ENCODE results near the gene PSEN1. TPM values are rescaled to one million over a fixed set of nuclear protein-coding genes. Genes with fewer than 3 reads are reported as not detected.
"Not testable (repeated sequence)": the region's sequence is repeated elsewhere in the genome, so short reads cannot be mapped to it uniquely, and the experiment has no call there.

PSEN1 gene
- total RNA-seq, 2 donors from 2014 or later: 39.5 to 64.0 TPM

DNA sequence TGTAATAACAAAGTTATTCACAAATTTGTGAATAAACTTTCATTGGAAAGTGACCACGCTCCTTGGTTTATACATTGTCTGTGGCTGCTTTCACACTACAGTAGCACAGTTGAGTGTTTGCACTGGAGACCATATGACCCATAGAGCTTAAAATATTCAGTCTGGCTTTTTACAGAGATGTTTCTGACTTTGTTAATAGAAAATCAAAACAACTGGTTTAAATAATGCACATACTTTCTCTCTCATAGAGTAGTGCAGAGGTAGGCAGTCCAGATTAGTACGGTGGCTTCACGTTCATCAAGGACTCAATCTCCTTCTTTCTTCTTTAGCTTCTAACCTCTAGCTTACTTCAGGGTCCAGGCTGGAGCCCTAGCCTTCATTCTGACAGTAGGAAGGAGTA, 36.2 kb downstream of the PSEN1 start:
- peaks cover 29% of the 10 kb centered on the region for H3K36me3 Mint-ChIP-seq
- no peaks in the 10 kb centered on the region for H3K9me3 Mint-ChIP-seq
- no peak for ATAC-seq
- no peak for DNase-seq (ENCODE audit: low spot score)
- H3K27me3 Mint-ChIP-seq: no peaks in the 10 kb centered on the region
- H3K4me1 Mint-ChIP-seq (ENCODE audit: low read depth in 2 of 2): peaks cover 3 to 9% of the 10 kb centered on the region in 2 donors
- no peak overlapping the region for H3K4me3 Mint-ChIP-seq
- H3K27ac Mint-ChIP-seq: no peak overlapping the region

DNA sequence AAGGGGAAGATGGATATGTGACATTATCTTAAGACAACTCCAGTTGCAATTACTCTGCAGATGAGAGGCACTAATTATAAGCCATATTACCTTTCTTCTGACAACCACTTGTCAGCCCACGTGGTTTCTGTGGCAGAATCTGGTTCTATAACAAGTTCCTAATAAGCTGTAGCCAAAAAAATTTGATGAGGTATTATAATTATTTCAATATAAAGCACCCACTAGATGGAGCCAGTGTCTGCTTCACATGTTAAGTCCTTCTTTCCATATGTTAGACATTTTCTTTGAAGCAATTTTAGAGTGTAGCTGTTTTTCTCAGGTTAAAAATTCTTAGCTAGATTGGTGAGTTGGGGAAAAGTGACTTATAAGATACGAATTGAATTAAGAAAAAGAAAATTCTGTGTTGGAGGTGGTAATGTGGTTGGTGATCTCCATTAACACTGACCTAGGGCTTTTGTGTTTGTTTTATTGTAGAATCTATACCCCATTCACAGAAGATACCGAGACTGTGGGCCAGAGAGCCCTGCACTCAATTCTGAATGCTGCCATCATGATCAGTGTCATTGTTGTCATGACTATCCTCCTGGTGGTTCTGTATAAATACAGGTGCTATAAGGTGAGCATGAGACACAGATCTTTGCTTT, 36.9 kb downstream of the PSEN1 start:
- DNase-seq (ENCODE audit: low spot score) (no peak), ATAC-seq (no peak)
- no peak overlapping the region for H3K27ac Mint-ChIP-seq
- no peaks in the 10 kb centered on the region for H3K9me3 Mint-ChIP-seq
- H3K27me3 Mint-ChIP-seq: no peaks in the 10 kb centered on the region
- H3K36me3 Mint-ChIP-seq: peaks cover 31% of the 10 kb centered on the region
- H3K4me3 Mint-ChIP-seq: no peak overlapping the region
- H3K4me1 Mint-ChIP-seq (ENCODE audit: low read depth in 2 of 2): peaks cover 3 to 9% of the 10 kb centered on the region in 2 donors

DNA sequence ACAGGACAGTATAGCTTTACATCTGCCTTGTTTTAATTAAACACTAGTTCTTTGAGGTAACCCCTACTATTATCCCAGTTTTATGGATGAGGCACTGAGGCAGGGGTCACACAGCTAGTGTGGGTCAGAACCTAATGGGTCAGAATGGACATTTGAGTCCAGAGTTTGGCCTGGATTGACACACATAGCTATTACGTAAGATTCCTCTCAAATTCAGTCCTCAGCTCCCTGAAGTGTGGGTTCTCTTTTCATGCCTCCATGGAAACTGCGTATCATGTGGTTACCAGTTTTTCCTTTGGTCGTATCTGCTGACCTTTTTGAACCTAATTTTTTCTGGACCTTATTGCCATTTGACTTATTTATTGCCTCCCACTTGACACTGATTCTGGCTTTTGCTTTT, 40.4 kb downstream of the PSEN1 start:
- Mint-ChIP-seq H3K27me3 (no peaks in the 10 kb centered on the region), H3K36me3 (peaks cover 21% of the 10 kb centered on the region)

DNA sequence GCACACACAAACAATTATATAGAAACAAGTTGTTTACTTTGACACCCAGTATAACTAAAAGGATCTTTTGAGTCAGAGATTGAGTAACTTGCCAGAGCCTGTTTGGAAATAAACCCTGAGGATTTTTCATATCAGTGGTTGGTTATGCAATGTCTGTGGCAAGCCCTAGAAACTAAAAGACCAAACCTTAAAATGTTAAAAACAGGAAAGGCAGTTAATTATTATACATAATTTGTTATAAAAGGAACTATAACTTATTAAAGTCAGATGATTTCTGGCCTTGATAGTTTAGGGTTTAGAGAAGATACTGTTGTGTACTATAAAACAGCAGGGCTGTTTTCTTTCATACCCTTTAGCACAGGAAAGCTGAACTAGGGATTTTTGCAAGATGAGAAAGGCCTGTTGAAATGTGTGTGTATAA, 44.1 kb downstream of the PSEN1 start:
- ATAC-seq: peak; percentile 65 to 78
- Mint-ChIP-seq H3K27ac (peak overlapping the region; percentile 74 to 90), H3K9me3 (no peaks in the 10 kb centered on the region), H3K36me3 (peaks cover 12% of the 10 kb centered on the region), H3K4me1 (ENCODE audit: low read depth in 2 of 2) (peaks cover 6 to 16% of the 10 kb centered on the region in 2 donors), H3K27me3 (no peaks in the 10 kb centered on the region), H3K4me3 (peak overlapping the region; percentile 36)
- DNase-seq (ENCODE audit: low spot score): no peak

More for the DNA sequence above, 40.4 kb downstream of the PSEN1 start:
- no peak overlapping the region for H3K4me3 Mint-ChIP-seq
- peak overlapping the region in 1 of 2 donors; percentile 43 for H3K27ac Mint-ChIP-seq
- DNase-seq (ENCODE audit: low spot score) (no peak), ATAC-seq (no peak)
- H3K9me3 Mint-ChIP-seq: no peaks in the 10 kb centered on the region
- H3K4me1 Mint-ChIP-seq (ENCODE audit: low read depth in 2 of 2): peaks cover 6 to 24% of the 10 kb centered on the region in 2 donors

DNA sequence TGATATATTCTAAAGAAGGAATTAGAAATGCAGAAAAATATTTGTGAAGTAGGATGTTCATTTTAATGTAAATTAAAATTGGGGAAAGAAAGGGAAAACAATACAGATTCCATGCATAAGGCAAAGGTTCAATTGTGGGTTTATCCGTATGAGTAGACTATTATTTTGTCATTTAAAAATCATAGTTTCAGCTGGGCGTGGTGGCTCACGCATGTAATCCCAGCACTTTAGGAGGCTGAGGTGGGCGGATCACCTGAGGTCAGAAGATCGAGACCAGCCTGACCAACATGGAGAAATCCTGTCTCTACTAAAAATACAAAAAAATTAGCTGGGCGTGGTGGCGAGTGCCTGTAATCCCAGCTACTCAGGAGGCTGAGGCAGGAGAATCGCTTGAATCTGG, 44.7 kb downstream of the PSEN1 start:
- not testable (repeated sequence) for H3K27me3 Mint-ChIP-seq; ATAC-seq; DNase-seq (ENCODE audit: low spot score); H3K4me3 Mint-ChIP-seq; H3K9me3 Mint-ChIP-seq
- Mint-ChIP-seq H3K36me3 (peaks cover 12% of the 10 kb centered on the region), H3K4me1 (ENCODE audit: low read depth in 2 of 2) (peaks cover 6 to 16% of the 10 kb centered on the region in 2 donors), H3K27ac (peak overlapping the region; percentile 74 to 90)

DNA sequence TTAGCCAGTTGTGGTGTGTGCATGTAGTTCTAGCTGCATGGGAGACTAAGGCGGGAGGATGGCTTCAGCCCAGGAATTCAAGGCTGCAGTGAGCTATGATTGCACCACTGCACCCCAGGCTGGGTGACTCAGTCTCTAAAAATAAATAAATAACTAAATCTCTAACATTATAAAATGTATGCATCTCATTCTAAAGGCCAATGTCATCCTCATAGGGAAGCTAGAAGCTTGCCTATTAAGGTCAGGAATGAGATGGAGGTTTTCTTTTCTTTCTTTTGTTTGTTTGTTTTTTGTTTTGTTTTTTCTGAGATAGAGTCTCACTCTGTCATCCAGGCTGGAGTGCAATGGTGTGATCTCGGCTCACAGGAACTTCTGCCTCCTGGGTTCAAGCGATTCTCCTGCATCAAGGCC, 52.2 kb downstream of the PSEN1 start:
- Mint-ChIP-seq H3K4me1 (ENCODE audit: low read depth in 2 of 2) (no peaks in the 10 kb centered on the region), H3K9me3 (no peaks in the 10 kb centered on the region), H3K27me3 (no peaks in the 10 kb centered on the region), H3K36me3 (no peaks in the 10 kb centered on the region), H3K27ac (no peak overlapping the region), H3K4me3 (no peak overlapping the region)
- no peak for ATAC-seq
- no peak for DNase-seq (ENCODE audit: low spot score)

DNA sequence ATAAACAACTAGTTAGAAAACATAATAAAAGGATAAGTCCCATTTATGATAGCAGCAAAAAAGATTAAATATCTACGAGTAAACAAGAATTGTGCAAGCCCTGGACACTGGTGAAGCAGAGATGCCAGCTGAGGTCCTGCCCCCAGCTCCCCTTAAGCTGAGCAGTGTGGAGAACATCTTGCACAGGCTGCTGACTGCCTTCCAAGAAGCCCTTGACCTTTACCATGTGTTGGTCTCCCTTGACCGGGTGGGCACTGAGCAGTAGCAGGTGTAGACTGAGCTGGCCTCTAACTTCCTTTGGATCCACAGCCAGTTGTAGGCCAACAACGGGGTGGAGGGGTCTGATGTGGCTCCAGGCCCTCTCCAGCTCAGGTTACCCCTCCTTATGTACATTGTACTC, 53.3 kb downstream of the PSEN1 start:
- no peaks in the 10 kb centered on the region for H3K9me3 Mint-ChIP-seq
- DNase-seq (ENCODE audit: low spot score): no peak

DNA sequence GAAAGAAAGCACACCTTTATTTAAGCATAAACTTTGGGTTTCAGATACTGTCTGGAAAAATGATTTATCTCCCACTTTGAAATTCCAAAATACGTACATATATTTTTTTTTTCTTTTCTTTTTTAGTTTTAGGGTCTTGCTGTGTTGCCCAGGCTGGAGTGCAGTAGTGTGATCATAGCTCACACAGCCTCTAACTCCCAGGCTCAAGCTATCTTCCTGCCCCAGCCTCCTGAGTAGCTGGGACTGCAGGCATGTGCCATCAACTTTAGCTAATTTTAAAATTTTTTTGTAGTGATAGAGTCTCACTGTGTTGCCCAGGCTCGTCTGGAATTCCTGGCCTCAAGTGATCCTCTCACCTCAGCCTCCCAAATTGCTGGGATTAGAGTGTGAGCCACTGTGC, 55.1 kb downstream of the PSEN1 start:
- DNase-seq (ENCODE audit: low spot score): no peak
- ATAC-seq: no peak
- Mint-ChIP-seq H3K4me1 (ENCODE audit: low read depth in 2 of 2) (no peaks in the 10 kb centered on the region), H3K4me3 (no peak overlapping the region), H3K27me3 (no peaks in the 10 kb centered on the region), H3K36me3 (no peaks in the 10 kb centered on the region), H3K27ac (no peak overlapping the region), H3K9me3 (no peaks in the 10 kb centered on the region)

More for the DNA sequence above, 53.3 kb downstream of the PSEN1 start:
- H3K36me3 Mint-ChIP-seq: no peaks in the 10 kb centered on the region
- no peak overlapping the region for H3K4me3 Mint-ChIP-seq
- H3K27ac Mint-ChIP-seq: no peak overlapping the region
- no peaks in the 10 kb centered on the region for H3K27me3 Mint-ChIP-seq
- ATAC-seq: peak in 1 of 2 donors; percentile 40
- H3K4me1 Mint-ChIP-seq (ENCODE audit: low read depth in 2 of 2): no peaks in the 10 kb centered on the region

DNA sequence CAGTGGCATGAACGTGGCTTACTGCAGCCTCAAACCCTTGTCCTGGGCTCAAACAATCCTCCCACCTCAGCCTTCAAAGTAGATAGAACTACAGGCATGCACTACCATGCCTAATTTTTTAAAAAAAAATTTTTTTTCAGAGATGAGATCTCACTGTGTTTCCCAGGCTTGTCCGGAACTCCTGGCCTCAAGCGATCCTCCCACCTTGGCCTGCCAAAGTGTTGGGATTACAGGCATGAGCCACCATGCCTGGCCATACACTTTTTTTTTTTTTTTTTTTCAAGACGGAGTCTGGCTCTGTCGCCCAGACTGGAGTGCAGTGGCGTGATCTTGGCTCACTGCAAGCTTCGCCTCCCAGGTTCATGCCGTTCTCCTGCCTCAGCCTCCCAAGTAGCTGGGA, 58.0 kb downstream of the PSEN1 start:
- not testable (repeated sequence) for H3K27ac Mint-ChIP-seq; H3K4me1 Mint-ChIP-seq (ENCODE audit: low read depth in 2 of 2); ATAC-seq; H3K27me3 Mint-ChIP-seq; H3K9me3 Mint-ChIP-seq; DNase-seq (ENCODE audit: low spot score); H3K4me3 Mint-ChIP-seq
- peaks cover 11% of the 10 kb centered on the region for H3K36me3 Mint-ChIP-seq

DNA sequence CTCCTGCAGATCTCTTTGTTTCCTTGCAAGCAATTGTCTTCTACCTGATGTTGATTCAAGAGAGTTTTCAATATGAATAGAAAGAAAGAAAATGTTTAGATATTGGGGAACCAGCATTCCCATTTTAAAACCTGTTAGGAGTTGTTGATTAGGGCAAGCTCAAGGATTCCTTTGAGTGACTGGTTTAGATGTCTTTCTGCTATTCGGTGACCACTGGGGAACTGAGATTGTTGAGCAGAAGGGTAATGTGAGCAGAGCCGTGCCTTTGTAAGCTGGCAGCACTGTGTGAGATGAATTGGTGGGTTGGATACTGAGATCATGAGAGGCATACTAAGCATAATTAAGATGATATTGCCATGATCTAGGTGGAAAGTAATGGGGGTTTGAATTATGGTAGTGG, 61.9 kb downstream of the PSEN1 start:
- Mint-ChIP-seq H3K27me3 (no peaks in the 10 kb centered on the region), H3K4me1 (ENCODE audit: low read depth in 2 of 2) (peaks cover 0 to 10% of the 10 kb centered on the region in 2 donors), H3K4me3 (no peak overlapping the region), H3K9me3 (no peaks in the 10 kb centered on the region), H3K36me3 (peaks cover 17% of the 10 kb centered on the region), H3K27ac (no peak overlapping the region)
- ATAC-seq: no peak
- DNase-seq (ENCODE audit: low spot score): no peak

DNA sequence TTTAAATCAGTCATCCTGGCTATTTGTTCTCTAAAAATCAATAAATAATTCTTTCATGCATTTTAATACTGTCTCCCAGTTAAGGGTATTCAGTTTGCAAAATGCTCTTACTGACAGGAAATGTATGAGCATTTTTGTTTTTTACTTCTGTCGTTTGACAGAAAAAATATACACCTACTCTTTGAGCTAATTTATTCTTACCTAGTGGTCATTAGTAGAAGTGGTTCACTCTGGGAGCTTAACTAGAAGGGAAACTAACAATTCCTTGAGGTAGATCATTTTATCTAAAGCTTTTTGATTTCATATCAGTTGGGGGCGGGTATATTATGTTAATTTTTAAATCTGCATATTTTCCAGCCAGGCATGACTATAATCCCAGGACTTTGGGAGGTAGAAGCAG, 67.2 kb downstream of the PSEN1 start:
- DNase-seq (ENCODE audit: low spot score): no peak
- Mint-ChIP-seq H3K4me3 (no peak overlapping the region), H3K4me1 (ENCODE audit: low read depth in 2 of 2) (peaks cover 0 to 7% of the 10 kb centered on the region in 2 donors), H3K27ac (no peak overlapping the region), H3K9me3 (no peaks in the 10 kb centered on the region), H3K27me3 (no peaks in the 10 kb centered on the region), H3K36me3 (peaks cover 21% of the 10 kb centered on the region)
- no peak for ATAC-seq

DNA sequence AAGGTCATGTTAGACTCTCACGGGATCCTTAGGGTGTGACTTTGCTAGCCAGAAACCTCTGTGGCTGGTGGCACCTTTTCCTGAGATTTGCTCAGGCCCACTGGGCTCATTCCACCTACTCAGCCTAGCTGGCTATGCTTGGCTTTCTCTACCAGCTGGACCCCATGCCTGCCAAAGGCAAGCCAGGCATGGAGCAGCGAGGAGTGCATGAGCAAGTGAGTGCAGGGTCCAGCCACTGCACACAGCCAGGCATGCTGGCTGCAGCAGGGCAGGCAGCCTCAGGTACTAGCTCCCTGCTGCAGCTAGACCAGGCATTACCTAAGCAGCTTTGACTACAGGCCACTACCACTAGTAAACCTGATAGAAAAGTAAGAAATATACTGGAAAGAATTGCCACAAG, 71.3 kb downstream of the PSEN1 start:
- no peak for DNase-seq (ENCODE audit: low spot score)
- H3K4me3 Mint-ChIP-seq: no peak overlapping the region
- no peak for ATAC-seq
- no peaks in the 10 kb centered on the region for H3K27me3 Mint-ChIP-seq
- peaks cover 19% of the 10 kb centered on the region for H3K36me3 Mint-ChIP-seq
- H3K27ac Mint-ChIP-seq: no peak overlapping the region
- H3K9me3 Mint-ChIP-seq: no peaks in the 10 kb centered on the region
- H3K4me1 Mint-ChIP-seq (ENCODE audit: low read depth in 2 of 2): no peaks in the 10 kb centered on the region

DNA sequence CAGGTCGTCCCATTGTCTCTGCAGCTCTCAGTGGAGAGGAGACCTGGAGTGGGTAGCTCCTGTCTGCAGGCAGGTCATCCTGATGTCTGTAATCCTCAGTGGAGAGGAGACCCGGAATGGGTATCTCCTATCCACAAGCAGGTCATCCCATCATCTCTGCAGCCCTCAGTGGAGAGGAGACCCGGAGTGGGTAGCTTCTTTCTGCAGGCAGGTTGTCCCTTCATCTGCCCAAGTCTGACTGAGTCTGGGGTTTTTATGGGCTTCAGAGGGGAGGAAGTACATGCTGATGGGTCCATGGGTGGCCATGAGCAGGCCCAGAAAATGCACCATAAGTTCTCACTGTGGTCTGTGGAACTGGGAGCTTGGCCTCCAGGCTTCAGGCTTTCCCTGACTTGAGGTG, 72.1 kb downstream of the PSEN1 start:
- peaks cover 22% of the 10 kb centered on the region for H3K36me3 Mint-ChIP-seq
- no peak for ATAC-seq
- no peaks in the 10 kb centered on the region for H3K4me1 Mint-ChIP-seq (ENCODE audit: low read depth in 2 of 2)
- H3K4me3 Mint-ChIP-seq: no peak overlapping the region
- no peak overlapping the region for H3K27ac Mint-ChIP-seq
- H3K27me3 Mint-ChIP-seq: no peaks in the 10 kb centered on the region
- no peaks in the 10 kb centered on the region for H3K9me3 Mint-ChIP-seq
- no peak for DNase-seq (ENCODE audit: low spot score)

DNA sequence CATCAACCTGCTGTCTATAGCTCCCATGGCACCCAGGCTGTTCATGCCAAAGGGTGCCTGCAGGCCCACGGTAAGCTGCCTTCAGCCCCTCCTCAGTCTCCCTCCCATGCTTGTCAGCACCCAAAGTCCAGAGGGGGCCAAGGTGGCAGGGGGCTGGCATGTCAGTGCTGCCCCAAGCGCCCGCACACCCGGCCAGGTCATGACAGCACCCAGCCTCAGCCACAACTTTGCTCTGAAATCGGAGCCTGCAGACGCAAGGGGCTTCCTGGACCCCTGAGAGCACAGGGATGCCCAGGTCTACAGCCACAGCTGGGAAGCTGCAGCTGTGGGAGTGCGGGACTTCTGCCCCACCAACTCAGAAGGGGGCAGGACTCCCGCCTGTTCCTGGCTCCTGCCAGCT, 72.5 kb downstream of the PSEN1 start:
- peaks cover 25% of the 10 kb centered on the region for H3K36me3 Mint-ChIP-seq
- no peak overlapping the region for H3K27ac Mint-ChIP-seq
- H3K9me3 Mint-ChIP-seq: no peaks in the 10 kb centered on the region
- no peaks in the 10 kb centered on the region for H3K27me3 Mint-ChIP-seq
- peak in 1 of 2 donors; percentile 24 for ATAC-seq
- DNase-seq (ENCODE audit: low spot score): no peak
- no peak overlapping the region for H3K4me3 Mint-ChIP-seq
- H3K4me1 Mint-ChIP-seq (ENCODE audit: low read depth in 2 of 2): no peaks in the 10 kb centered on the region

DNA sequence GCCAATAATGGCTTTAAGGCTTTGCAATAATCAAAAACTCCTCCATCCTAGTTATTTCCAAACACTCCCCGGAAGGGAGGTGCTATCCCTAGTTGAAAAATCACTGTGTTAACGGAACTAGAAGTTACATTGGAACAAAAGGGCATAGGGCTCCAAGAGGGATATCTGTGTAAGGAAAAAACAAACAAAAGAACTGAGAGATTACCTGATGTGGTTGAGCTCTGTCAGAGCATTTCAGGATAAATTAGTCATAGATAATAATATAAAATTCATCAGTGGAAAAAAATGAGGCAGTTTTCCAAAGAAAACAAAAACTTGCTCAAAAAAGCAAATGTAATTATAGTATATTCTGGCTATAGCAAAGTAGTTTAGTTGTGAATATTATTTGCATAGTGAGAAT, 73.6 kb downstream of the PSEN1 start:
- Mint-ChIP-seq H3K4me1 (ENCODE audit: low read depth in 2 of 2) (no peaks in the 10 kb centered on the region), H3K4me3 (no peak overlapping the region), H3K36me3 (peaks cover 25% of the 10 kb centered on the region), H3K27ac (no peak overlapping the region), H3K27me3 (no peaks in the 10 kb centered on the region), H3K9me3 (no peaks in the 10 kb centered on the region)
- ATAC-seq: no peak
- no peak for DNase-seq (ENCODE audit: low spot score)

Measured in natural killer cell treated with Interleukin-12 subunit alpha and Interleukin-12 subunit beta and Interleukin-15 and Interleukin-18, amount 100 ng/mL, for 72 hours (primary cell).